ENCODE measurements around the gene CABP2. TPM values are rescaled to one million over a fixed set of nuclear protein-coding genes. Genes with fewer than 3 reads are reported as not detected.
"Not testable (repeated sequence)": the region's sequence is repeated elsewhere in the genome, so short reads cannot be mapped to it uniquely, and the experiment has no call there.

The CABP2 gene
- total and polyA plus RNA-seq, 4 experiments from 2014 or later: not detected

DNA sequence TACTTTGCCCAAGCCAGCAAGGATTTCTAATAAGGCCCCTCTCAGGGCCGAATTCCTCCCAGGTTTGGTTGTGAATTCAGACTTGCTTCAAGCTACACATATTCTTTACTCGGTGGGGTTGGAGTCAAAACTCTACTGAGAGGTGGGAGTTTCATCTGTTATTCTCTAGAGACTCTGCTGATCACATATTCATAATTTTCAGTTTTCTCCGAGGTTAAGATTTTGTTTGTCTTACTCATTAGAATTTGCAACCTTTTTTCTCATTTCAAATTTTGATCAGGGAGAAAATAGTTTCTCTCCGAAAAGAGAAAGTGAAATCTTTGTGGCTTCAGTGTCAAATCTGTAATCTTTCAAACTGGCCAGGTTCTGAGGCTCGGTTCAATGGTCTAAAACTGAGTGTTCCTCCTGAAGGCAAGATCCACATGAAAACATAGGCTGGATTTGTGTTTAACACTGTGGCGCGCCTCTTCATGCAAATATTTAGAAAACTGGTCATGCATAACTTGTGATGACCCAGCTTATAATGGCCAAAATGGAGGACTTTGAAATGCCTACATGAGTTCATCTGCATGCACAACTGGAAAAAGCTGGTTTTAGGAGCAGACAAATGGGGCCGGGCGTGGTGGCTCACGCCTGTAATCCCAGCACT lies 38.8 kb upstream of the CABP2 start:
- no peaks in the 10 kb centered on the region for H3K36me3 Mint-ChIP-seq
- no peaks in the 10 kb centered on the region for H3K36me3 ChIP-seq (ENCODE audit: insufficient read depth, low read length)
- CTCF ChIA-PET (ENCODE audit: partially characterized antibody): no interaction called here
- no peak overlapping the region for H3K4me3 ChIP-seq (ENCODE audit: low read length in 2 of 2)
- intact Hi-C loops (cut with micrococcal nuclease): no loop called here
- peak overlapping the region in 1 of 7 donors; percentile 83 for H3K27ac Mint-ChIP-seq
- peaks cover 2 to 13% of the 10 kb centered on the region in 2 donors for H3K27me3 Mint-ChIP-seq
- no peaks in the 10 kb centered on the region for H3K4me1 ChIP-seq (ENCODE audit: insufficient read depth, low read length)
- POLR2A ChIA-PET (ENCODE audit: partially characterized antibody): no interaction called here
- no peaks in the 10 kb centered on the region for H3K9me3 ChIP-seq (ENCODE audit: control insufficient read depth in 1 of 2, low read length in 2 of 2)
- peaks cover 0 to 9% (median 4%) of the 10 kb centered on the region in 4 donors for H3K4me1 Mint-ChIP-seq
- no peak for DNase-seq
- H3K4me3 Mint-ChIP-seq: peak overlapping the region in 2 of 8 donors; percentile 32 to 50
- H3K27me3 ChIP-seq (ENCODE audit: insufficient read depth, low read length): no peaks in the 10 kb centered on the region
- H3K27ac ChIP-seq (ENCODE audit: low read depth, low read length): no peak overlapping the region
- no peaks in the 10 kb centered on the region for H3K9me3 Mint-ChIP-seq

DNA sequence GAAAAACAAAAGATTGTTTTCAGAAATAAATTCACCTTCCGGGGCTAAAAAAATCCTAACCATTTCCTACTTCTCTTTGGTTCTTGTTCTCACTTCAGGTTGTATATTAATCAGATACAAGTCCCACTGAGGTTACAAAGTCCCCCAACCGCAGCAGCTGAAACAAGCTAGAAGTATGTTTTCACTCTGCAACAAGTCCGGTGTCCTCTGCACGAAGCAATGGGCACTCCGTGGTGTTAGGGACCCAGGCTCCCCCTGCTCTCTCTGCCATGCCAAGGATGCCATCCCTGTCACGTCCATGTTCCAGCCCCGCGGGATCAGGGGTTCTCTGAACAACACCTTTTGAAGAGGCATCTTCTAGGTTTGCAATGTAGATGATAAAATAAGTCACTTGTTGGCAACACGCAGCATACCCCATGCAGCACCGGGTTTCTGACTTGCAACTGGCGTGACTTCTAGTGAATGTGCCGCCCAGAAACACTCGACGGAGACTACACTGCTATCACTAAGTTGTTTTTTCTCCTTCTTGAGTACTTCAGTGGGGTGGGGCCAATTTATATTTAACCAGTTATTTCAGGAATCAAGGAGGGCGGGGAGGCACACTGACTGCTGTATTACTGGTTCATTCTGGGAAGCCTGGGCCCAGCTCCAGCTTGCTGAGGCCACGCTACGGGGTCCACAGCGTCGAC lies 35.0 kb upstream of the CABP2 start:
- no peaks in the 10 kb centered on the region for H3K9me3 Mint-ChIP-seq
- intact Hi-C loops (cut with micrococcal nuclease): no loop called here
- H3K36me3 Mint-ChIP-seq: no peaks in the 10 kb centered on the region
- H3K27me3 Mint-ChIP-seq: peaks cover 0 to 11% of the 10 kb centered on the region in 2 donors
- POLR2A ChIA-PET (ENCODE audit: partially characterized antibody): no interaction called here
- CTCF ChIA-PET (ENCODE audit: partially characterized antibody): no interaction called here
- no peaks in the 10 kb centered on the region for H3K4me1 ChIP-seq (ENCODE audit: insufficient read depth, low read length)
- no peak overlapping the region for H3K4me3 Mint-ChIP-seq
- H3K4me3 ChIP-seq (ENCODE audit: low read length in 2 of 2): no peak overlapping the region
- H3K9me3 ChIP-seq (ENCODE audit: control insufficient read depth in 1 of 2, low read length in 2 of 2): no peaks in the 10 kb centered on the region
- no peak overlapping the region for H3K27ac ChIP-seq (ENCODE audit: low read depth, low read length)
- peaks cover 0 to 9% (median 3%) of the 10 kb centered on the region in 4 donors for H3K4me1 Mint-ChIP-seq
- H3K27me3 ChIP-seq (ENCODE audit: insufficient read depth, low read length): no peaks in the 10 kb centered on the region
- H3K27ac Mint-ChIP-seq: no peak overlapping the region
- no peaks in the 10 kb centered on the region for H3K36me3 ChIP-seq (ENCODE audit: insufficient read depth, low read length)
- DNase-seq: no peak

DNA sequence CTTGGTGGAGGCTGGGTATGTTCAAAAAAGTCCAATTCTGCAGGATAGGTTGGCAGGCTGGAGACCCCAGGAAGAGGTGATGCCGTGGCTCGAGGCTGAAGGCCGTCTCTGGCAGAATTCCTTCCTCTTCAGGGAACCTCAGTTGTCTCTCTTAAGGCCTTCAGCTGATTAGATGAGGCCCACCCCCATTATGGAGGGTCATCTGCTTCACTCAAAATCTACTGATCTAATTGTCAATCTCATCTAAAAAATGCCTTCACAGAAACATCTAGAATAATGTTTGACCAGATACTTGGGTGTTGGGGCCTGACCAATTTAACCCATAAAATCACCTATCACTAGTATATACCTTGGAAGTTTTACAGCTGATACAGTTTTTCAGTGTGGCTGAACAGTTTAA lies 33.0 kb upstream of the CABP2 start:
- POLR2A ChIA-PET (ENCODE audit: partially characterized antibody): no interaction called here
- Histone ChIP-seq H3K27me3 (ENCODE audit: insufficient read depth, low read length) (no peaks in the 10 kb centered on the region), H3K27ac (ENCODE audit: low read depth, low read length) (no peak overlapping the region), H3K9me3 (ENCODE audit: control insufficient read depth in 1 of 2, low read length in 2 of 2) (no peaks in the 10 kb centered on the region), H3K4me3 (ENCODE audit: low read length in 2 of 2) (no peak overlapping the region), H3K4me1 (ENCODE audit: insufficient read depth, low read length) (no peaks in the 10 kb centered on the region), H3K36me3 (ENCODE audit: insufficient read depth, low read length) (no peaks in the 10 kb centered on the region)
- Mint-ChIP-seq H3K4me1 (no peaks in the 10 kb centered on the region), H3K27me3 (peaks cover 0 to 3% of the 10 kb centered on the region in 2 donors), H3K36me3 (no peaks in the 10 kb centered on the region), H3K4me3 (no peak overlapping the region), H3K9me3 (peaks cover 0 to under 1% (median 0%) of the 10 kb centered on the region in 8 donors), H3K27ac (peak overlapping the region in 1 of 7 donors; percentile 12)
- intact Hi-C loops (cut with micrococcal nuclease): no loop called here
- no peak for DNase-seq
- CTCF ChIA-PET (ENCODE audit: partially characterized antibody): no interaction called here

DNA sequence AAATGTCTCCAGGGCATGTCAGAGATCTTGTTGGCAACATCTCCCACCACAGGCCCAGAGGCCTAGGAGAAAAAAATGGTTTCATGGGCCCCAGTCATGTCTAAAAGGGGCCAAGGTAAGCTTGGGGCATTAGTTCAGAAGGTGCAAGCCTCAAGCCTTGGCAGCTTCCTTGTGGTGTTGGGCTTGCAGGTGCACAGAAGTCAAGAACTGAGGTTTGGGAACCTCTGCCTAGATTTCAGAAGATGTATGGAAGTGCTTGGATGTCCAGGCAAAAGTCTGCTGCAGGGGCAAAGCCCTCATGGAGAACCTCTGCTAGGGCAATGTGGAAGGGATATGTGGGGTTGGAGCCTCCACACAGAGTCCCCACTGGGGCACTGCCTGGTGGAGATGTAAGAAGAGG lies 28.5 kb upstream of the CABP2 start:
- H3K27me3 ChIP-seq (ENCODE audit: insufficient read depth, low read length); POLR2A ChIA-PET (ENCODE audit: partially characterized antibody); H3K4me3 ChIP-seq (ENCODE audit: low read length in 2 of 2); H3K27me3 Mint-ChIP-seq; H3K36me3 Mint-ChIP-seq; H3K4me3 Mint-ChIP-seq; H3K9me3 ChIP-seq (ENCODE audit: control insufficient read depth in 1 of 2, low read length in 2 of 2); H3K36me3 ChIP-seq (ENCODE audit: insufficient read depth, low read length); H3K4me1 Mint-ChIP-seq; H3K27ac Mint-ChIP-seq; intact Hi-C loops (cut with micrococcal nuclease); H3K27ac ChIP-seq (ENCODE audit: low read depth, low read length); DNase-seq; H3K4me1 ChIP-seq (ENCODE audit: insufficient read depth, low read length); H3K9me3 Mint-ChIP-seq: not testable (repeated sequence)
- CTCF ChIA-PET (ENCODE audit: partially characterized antibody): interaction anchor here (0.8 kb wide), 1 partner anchor 22 kb away, joined by 4 read pairs; no protein-coding TSS in a partner anchor

GRCh38 chr11:67551127-67551526 lies 27.9 kb upstream of the CABP2 start:
- Mint-ChIP-seq H3K27ac (peak overlapping the region in 1 of 7 donors; percentile 14), H3K36me3 (no peaks in the 10 kb centered on the region), H3K4me3 (no peak overlapping the region), H3K4me1 (peaks cover 0 to 1% (median 0%) of the 10 kb centered on the region in 4 donors), H3K9me3 (peaks cover 0 to 3% (median 0%) of the 10 kb centered on the region in 8 donors), H3K27me3 (peaks cover 2 to 5% of the 10 kb centered on the region in 2 donors)
- Histone ChIP-seq H3K27me3 (ENCODE audit: insufficient read depth, low read length) (no peaks in the 10 kb centered on the region), H3K36me3 (ENCODE audit: insufficient read depth, low read length) (no peaks in the 10 kb centered on the region), H3K27ac (ENCODE audit: low read depth, low read length) (no peak overlapping the region), H3K4me3 (ENCODE audit: low read length in 2 of 2) (no peak overlapping the region), H3K4me1 (ENCODE audit: insufficient read depth, low read length) (no peaks in the 10 kb centered on the region), H3K9me3 (ENCODE audit: control insufficient read depth in 1 of 2, low read length in 2 of 2) (no peaks in the 10 kb centered on the region)
- no peak for DNase-seq
- intact Hi-C loops (cut with micrococcal nuclease): no loop called here
- POLR2A ChIA-PET (ENCODE audit: partially characterized antibody): no interaction called here
- CTCF ChIA-PET (ENCODE audit: partially characterized antibody): no interaction called here

GRCh38 chr11:67548555-67549110 lies 25.4 kb upstream of the CABP2 start:
- ChIA-PET POLR2A (ENCODE audit: partially characterized antibody) (no interaction called here), CTCF (ENCODE audit: partially characterized antibody) (no interaction called here)
- H3K4me1 ChIP-seq (ENCODE audit: insufficient read depth, low read length): no peaks in the 10 kb centered on the region
- H3K36me3 Mint-ChIP-seq: no peaks in the 10 kb centered on the region
- no peak overlapping the region for H3K4me3 Mint-ChIP-seq
- H3K4me1 Mint-ChIP-seq: peaks cover 0 to 1% (median 0%) of the 10 kb centered on the region in 4 donors
- peaks cover 0 to 3% (median 0%) of the 10 kb centered on the region in 8 donors for H3K9me3 Mint-ChIP-seq
- no peak overlapping the region for H3K27ac Mint-ChIP-seq
- intact Hi-C loops (cut with micrococcal nuclease): no loop called here
- no peak for DNase-seq
- H3K27ac ChIP-seq (ENCODE audit: low read depth, low read length): no peak overlapping the region
- no peaks in the 10 kb centered on the region for H3K27me3 ChIP-seq (ENCODE audit: insufficient read depth, low read length)
- no peak overlapping the region for H3K4me3 ChIP-seq (ENCODE audit: low read length in 2 of 2)
- H3K27me3 Mint-ChIP-seq: peaks cover 2 to 5% of the 10 kb centered on the region in 2 donors
- no peaks in the 10 kb centered on the region for H3K9me3 ChIP-seq (ENCODE audit: control insufficient read depth in 1 of 2, low read length in 2 of 2)
- H3K36me3 ChIP-seq (ENCODE audit: insufficient read depth, low read length): no peaks in the 10 kb centered on the region

DNA sequence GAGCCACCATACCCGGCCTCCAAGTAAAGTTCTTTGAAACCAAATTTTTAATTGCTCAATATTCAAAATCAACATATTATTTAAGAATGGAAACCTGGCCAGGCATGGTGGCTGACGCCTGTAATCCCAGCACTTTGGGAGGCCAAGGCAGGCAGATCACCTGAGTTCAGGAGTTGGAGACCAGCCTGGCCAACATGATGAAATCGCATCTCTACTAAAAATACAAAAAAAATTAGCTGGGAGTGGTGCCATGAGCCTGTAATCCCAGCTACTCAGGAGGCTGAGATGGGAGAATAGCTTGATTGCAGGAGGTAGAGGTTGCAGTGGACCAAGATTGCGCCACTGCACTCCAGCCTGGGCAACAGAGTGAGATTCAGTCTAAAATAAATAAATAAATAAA lies 24.9 kb upstream of the CABP2 start:
- intact Hi-C loops (cut with micrococcal nuclease); DNase-seq; H3K4me1 Mint-ChIP-seq: not testable (repeated sequence)

More for the DNA sequence above, 24.9 kb upstream of the CABP2 start:
- H3K4me3 ChIP-seq (ENCODE audit: low read length in 2 of 2); H3K9me3 ChIP-seq (ENCODE audit: control insufficient read depth in 1 of 2, low read length in 2 of 2); CTCF ChIA-PET (ENCODE audit: partially characterized antibody); POLR2A ChIA-PET (ENCODE audit: partially characterized antibody); H3K36me3 Mint-ChIP-seq; H3K27me3 ChIP-seq (ENCODE audit: insufficient read depth, low read length); H3K27ac ChIP-seq (ENCODE audit: low read depth, low read length); H3K4me3 Mint-ChIP-seq; H3K27me3 Mint-ChIP-seq; H3K9me3 Mint-ChIP-seq; H3K36me3 ChIP-seq (ENCODE audit: insufficient read depth, low read length); H3K4me1 ChIP-seq (ENCODE audit: insufficient read depth, low read length); H3K27ac Mint-ChIP-seq: not testable (repeated sequence)
